Ishikawa (cell line): ENCODE measurements around the gene STRBP.

Experiments used
- CREB1 ChIP-seq: IDR thresholded peaks from 2 replicates; pipeline ENCODE4 v1.6.1; 2012; ENCODE audit warnings: low read depth
- EP300 ChIP-seq: IDR thresholded peaks from 2 replicates; pipeline ENCODE4 v1.6.1; 2012; ENCODE audit warnings: borderline replicate concordance
- NFIC ChIP-seq: IDR thresholded peaks from 2 replicates; pipeline ENCODE4 v1.6.1; 2012
- TAF1 ChIP-seq: IDR thresholded peaks from 2 replicates; pipeline ENCODE4 v1.6.1; 2012; ENCODE audit warnings: low read depth, mild to moderate bottlenecking
- ZBTB7A ChIP-seq: IDR thresholded peaks from 2 replicates; pipeline ENCODE4 v1.6.1; 2012; ENCODE audit warnings: low read depth

DNA sequence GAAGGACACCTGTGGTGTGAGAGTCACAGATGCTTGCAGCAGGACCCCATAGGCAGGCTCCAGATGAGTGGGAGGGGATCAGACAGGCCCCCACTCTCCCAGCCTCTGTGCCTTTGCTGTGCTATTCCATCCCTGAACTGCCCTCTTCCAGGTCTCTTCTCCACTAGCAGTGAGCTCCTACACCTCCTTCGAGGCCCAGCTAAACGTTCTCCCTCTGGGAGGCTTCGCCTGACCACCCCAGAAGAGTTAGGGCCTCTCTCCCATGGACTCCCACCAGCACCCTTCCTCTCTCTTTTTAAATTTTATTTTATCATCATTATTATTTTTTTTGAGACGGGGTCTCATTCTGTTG lies 35.9 kb upstream of the STRBP start:
- TF ChIP-seq ZBTB7A (no peak), EP300 (no peak), NFIC (no peak), CREB1 (no peak), TAF1 (no peak)
